Stomach (tissue), 4 donors: ENCODE measurements around the gene SDCCAG8.

Experiments used
- POLR2A ChIP-seq, 4 donors: fragments of 450-650 bp; IDR thresholded peaks; one replicate each; pipeline ENCODE4 v1.6.1; 2016; ENCODE audit warnings: antibody characterized with exemption in 4 of 4, control low read depth in 2 of 4, mild to moderate bottlenecking in 1 of 4, moderate library complexity in 1 of 4
- POLR2AphosphoS5 ChIP-seq, 3 donors: sonication (generic); formaldehyde crosslinking; IDR thresholded peaks; one replicate each; pipeline ENCODE4 v1.6.1; 2016; ENCODE audit warnings: antibody characterized with exemption in 3 of 3
- TF ChIP-seq, protein P1 (sequence below), 7 experiments: fragments of 450-650 bp in 4 of 7; fragments of 200-600 bp in 3 of 7; sonication (generic) in 3 of 7; IDR thresholded peaks; one replicate each; pipeline ENCODE4 v1.5.1; 2016 to 2019; ENCODE audit warnings: antibody characterized with exemption in 7 of 7, control low read depth in 2 of 7, mild to moderate bottlenecking in 1 of 7

DNA sequence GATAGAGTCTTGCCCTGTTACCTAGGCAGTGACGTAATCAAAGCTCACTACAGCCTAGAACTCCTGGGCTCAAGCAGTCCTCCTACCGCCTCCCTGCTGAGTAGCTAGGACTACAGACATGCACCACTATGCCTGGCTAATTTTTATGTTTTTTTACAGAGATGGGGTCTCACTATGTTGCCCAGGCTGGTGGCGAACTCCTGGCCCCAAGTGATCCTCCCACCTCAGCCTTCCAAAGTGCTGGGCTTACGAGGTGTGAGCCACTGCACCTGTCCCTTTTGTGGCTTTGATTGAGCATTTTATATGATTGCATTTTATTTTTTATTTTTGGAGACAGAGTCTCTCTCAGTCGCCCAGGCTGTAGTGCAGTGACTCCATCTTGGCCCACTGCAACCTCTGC is 25.8 kb downstream of the SDCCAG8 start:
- TF ChIP-seq, protein P1, sequence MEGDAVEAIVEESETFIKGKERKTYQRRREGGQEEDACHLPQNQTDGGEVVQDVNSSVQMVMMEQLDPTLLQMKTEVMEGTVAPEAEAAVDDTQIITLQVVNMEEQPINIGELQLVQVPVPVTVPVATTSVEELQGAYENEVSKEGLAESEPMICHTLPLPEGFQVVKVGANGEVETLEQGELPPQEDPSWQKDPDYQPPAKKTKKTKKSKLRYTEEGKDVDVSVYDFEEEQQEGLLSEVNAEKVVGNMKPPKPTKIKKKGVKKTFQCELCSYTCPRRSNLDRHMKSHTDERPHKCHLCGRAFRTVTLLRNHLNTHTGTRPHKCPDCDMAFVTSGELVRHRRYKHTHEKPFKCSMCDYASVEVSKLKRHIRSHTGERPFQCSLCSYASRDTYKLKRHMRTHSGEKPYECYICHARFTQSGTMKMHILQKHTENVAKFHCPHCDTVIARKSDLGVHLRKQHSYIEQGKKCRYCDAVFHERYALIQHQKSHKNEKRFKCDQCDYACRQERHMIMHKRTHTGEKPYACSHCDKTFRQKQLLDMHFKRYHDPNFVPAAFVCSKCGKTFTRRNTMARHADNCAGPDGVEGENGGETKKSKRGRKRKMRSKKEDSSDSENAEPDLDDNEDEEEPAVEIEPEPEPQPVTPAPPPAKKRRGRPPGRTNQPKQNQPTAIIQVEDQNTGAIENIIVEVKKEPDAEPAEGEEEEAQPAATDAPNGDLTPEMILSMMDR (IDR thresholded peaks at IDR 0.05) = no peak
- TF ChIP-seq POLR2A (IDR thresholded peaks at IDR 0.05) = no peak
- TF ChIP-seq POLR2AphosphoS5 (IDR thresholded peaks at IDR 0.05) = no peak
